HG03439 (cell line): ENCODE results near the gene ZPR1.
"Not testable (repeated sequence)": the region's sequence is repeated elsewhere in the genome, so short reads cannot be mapped to it uniquely, and the experiment has no call there.

Experiments
- ATAC-seq: cut with Tn5 transposase; IDR thresholded peaks from one replicate; pipeline ENCODE4 v1.9.1; 2021; ENCODE audit warnings: mild to moderate bottlenecking, moderate library complexity; ENCODE audit not compliant: unreplicated experiment

The ZPR1 gene

DNA sequence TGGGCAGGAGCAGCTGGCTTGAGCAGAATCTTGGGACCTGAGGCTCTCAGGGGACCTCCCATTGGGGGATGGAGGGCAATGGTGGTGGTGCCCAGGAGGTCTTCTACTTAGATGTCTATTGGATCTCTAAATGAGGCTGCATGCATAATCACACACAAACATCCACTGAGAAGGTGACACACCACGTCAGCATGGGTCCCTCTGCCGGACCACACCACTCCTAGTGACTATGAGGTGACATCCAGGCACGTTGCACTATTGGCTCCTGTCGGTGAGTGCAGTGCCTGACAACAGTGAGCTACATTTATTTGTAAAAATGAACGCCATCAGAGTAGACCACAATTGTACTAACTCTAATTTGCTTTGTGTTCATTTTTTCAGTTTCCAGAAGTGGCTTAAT is 37.6 kb upstream of the ZPR1 start:
- ATAC-seq = no peak

DNA sequence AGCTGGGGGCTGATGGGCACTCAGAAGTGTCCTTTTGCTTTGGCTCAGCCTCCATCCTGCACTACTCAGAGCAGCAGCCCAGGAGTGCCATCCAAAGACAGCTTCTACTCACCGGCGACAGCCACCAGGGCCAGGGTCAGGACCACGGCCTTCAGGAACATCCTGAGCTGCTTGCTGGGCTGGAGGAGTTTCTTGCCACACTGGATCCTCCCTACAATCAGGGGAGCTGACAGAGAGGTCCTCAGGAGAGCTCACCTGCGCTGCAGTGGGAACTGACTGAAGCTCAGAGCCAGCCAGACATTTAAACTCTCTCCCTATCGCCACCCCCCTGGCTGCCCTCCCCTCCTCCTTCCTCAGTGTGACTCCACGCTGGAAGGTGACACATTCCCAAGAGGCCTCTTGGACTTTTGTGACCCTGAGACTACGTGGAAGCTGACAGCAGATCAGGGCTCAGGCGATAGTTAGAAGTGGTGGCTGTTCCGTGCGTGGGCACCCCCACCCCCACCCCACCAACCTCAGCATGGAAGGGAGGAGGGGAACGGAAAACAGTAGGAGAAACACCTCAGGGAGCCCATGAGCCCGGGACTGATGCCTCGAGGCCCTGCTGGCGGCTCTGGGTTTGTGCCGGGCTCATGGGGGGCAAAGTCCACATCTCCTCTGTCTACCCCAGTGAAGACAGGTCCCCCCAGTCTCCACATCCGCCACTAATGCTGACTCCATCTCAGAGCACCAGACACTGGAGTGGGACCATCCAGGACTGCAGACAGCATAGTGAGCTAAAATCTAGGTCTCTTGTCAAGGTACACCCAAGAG is 35.4 kb upstream of the ZPR1 start, which contains the start of gene APOA4:
APOA4 (minus strand) TSS at position 274 of the 813 bp plus-strand sequence; CDS start at position 161, 113 bp downstream.
- ATAC-seq = no peak

DNA sequence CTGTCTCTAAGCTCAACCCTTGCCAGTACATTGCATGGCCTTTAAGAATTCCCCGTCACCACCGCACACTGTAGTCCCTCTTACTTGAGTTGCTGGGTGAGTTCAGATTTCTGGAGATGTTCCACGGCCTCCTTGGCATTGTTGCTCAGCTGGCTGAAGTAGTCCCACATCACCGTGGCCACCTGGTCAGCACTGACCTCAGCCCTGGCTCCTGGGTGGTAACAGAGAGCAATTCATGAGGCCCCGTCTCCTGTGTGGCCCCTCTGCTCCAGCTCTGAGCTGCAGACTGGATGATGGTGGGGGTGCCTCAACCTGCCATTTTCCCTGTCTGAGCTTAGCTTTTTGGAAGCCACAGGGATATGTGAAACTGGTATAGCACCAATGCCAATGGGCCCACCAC is 34.8 kb upstream of the ZPR1 start:
- no peak for ATAC-seq

DNA sequence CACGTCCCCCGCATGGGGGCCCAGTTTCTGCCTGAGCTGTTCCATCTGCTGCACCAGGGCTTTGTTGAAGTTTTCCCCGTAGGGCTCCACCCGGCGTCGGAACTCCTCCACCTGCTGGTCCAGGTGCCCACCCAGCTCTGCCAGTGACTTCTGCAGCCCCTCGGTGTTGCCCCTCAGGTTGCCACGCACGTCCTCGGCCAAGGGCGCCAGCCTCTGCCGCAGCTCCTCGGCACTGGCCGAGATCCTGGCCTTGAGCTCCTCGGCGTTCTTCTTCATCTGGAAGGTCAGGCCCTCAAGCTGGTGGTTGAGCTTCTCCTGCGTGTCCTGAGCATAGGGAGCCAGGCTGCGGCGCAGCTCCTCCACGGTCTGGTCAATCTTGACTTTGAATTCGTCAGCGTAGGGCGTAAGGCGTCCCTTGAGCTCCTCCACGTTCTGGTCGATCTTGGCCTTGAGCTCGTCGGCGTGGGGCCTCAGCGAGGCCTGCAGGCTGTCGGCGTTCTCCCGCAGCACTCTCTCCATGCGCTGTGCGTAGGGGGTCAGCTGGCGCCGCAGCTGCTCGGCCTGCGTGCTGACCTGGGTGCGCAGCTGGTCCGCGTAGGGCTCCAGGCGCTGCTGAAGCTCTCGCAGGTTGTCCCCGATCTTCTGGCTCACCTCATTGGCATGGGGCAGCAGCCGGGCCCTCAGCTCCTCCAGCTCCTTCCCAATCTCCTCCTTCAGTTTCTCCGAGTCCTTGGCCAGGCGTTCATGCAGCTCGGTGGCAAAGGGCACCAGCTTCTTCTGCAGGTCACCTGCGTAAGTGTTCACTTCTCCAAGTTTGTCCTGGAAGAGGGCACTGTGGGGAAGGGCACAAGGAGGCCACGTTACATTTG is 33.5 kb upstream of the ZPR1 start:
- ATAC-seq = no peak

DNA sequence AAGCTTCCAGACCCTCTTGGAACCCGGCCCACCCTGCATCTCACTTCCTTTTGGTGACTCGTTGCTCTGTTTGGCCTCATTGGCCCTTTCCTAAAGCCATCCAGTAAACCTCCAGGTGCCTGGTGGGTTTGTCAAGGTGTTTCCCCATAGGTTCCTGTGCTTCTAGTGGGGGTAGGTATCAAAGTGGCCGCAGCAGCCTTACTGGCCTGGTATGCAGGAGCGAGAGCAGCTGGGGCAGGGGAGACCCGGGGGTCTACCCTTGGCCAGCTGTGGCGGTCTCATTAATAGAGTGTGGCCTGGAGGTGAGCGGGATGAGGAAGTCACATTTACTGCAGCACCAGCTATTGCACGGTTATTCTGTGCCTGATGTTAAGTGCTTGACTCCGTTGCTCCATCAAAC is 31.2 kb upstream of the ZPR1 start:
- no peak for ATAC-seq

DNA sequence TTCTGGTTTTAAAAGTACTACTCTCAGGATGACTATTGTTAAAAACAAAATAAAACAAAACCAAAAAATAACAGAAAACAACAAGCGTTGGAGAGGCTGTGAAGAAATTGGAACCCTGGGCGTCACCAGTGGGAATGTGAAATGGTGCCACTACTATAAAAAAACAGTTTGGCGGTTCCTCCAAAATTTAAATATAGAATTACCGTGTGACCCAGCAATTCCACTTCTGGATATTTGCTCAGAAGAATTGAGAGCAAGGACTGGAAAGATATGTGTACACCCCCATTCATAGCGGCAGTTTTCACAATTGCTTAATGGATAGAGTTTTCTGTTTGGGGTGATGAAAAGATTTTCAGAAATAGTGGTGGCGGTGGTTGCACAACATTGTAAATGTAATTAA is 26.7 kb upstream of the ZPR1 start:
- ATAC-seq = no peak

DNA sequence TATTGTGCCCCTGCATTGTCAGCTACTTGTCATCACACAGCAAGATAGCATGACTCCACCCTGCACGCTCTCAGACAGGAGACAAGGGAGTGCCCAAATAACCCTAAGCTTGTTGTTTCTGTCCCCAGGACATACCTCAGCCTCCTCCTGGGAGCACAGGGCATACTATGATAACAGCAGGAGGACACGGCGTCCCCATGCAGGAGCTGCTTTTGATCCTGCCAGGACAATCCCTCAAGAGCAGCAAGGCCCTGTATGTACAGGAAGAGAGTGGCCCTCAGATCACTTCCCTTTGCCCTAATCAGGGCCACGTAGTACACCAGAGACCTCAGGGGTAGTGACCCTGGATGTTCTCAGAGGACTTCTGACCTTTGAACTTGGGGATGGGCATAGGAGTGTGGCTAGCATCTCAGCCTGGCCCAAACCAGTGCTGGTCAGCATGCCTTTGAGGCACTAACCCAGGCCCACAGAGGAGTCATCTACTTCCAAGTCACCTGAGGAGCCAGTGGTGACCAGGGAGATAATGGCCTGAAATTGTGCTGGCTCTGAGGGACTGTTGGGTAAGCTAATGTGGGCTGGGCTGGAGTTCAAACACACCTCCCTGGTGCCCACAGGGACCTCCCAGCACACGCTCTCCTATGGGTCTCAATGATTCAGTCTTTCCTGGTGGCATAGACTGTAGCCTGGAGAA is 26.1 kb upstream of the ZPR1 start:
- ATAC-seq = no peak

- no peak for ATAC-seq
These were observed 25.3 kb upstream of the ZPR1 start for GRCh38 chr11:116813170-116813569.

DNA sequence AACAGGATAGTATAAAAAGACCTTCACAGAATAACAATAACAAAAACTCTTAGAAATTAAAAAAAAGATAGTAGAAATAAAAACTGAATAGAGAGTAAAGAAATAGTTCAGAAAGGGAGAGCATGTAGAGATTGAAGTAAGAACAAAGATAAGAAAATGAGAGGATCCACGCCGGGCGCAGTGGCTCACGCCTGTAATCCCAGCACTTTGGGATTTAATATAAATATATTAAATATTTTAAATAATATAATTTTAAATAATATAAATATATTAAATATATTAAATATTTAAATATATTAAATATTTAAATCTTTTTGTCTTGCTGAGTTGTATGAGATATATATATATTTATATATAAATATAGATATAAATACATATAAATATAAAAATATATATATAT is 24.3 kb upstream of the ZPR1 start:
- ATAC-seq = no peak

DNA sequence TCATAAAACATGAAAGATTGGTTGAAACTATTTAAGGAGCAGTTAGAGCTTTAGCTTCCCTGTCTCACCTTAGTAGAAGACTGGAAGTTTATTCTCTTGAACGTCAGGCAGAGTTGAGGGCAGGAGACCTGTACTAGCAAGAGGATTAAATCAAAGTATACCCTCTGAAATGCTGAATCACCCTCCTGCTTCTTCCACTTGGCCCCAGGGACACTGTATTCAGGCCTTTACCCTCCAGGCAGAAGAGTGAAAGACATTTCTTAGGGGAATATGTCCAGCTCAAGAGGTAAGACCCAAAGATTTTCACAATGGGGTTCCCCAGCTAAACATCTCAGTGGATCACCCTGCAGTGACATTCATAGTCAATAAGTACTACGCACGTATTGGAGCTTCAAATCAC is 23.4 kb upstream of the ZPR1 start:
- no peak for ATAC-seq

- no peak for ATAC-seq
These were observed 20.7 kb upstream of the ZPR1 start for GRCh38 chr11:116808262-116809175.

DNA sequence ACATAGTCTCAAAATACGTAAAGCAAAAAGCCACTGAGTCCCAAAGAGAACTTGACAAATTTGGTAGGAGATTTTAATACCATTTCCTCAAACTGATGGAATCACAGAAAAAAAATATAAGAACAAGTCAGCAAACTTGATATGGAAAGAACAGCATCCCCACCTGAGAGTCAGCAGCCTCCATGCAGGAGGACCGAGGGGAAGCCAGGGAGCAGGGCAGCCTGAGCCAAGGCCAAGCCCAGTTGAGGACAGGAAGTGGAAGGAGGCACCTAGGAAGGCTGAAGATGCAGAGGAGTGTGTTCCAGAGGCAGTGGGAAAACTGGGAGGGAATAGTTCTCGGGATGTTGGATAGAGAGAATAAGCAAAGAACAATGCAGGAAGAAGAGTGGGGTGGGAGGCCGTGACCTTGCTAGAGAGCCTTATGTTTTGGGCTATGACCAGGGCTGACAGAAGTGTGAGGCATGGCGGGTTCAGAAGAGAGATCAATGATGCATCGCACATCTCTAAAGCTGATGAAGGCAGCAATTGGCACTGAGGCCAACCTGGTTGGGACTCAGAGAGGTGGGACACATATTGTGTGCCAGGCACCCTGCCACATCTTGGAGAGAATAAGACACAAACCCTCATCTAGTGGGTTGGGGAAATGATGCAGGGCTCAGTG is 19.9 kb upstream of the ZPR1 start:
- ATAC-seq = no peak

DNA sequence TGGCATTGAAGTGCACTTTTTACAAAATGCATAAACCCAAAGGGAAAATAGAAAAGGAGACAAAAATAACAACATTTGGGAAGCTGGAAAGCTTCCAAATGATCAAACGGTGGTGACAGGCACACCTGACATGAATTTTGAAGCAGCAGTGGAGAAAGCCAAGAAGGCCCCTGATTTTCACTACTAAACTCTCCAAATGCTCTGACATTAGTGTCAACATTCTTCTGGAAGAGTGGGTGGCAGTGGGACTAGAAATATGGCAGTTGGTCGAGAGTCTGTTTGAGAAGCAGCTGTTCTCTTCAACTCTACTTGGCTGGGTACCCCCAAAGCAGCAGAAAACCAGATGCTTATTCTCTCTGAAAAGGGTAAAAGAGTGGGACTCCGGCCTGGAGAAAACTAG is 16.2 kb upstream of the ZPR1 start:
- ATAC-seq = no peak

GRCh38 chr11:116801662-116802061 is 13.8 kb upstream of the ZPR1 start:
- ATAC-seq = not testable (repeated sequence)

- no peak for ATAC-seq
These were observed 12.8 kb upstream of the ZPR1 start for GRCh38 chr11:116800610-116801009.

DNA sequence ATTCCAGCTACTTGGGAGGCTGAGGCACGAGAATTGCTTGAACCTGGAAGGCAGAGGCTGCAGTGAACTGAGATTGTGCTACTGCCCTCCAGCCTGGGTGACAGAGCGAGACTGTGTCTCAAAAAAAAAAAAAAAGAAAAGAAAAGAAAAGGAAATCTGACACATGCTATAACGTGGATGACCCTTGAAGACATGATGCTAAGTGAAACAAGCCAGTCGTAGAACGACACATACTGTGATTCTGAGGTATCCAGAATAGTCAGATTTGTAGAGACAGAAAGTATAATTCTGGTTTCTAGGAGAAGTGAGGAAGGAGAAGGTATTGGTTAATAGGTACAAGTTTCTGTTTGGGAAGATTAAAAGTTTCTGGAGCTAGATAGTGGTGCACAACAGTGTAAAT is 10.5 kb upstream of the ZPR1 start:
- ATAC-seq = no peak

GRCh38 chr11:116797816-116798215 is 10.0 kb upstream of the ZPR1 start:
- ATAC-seq = no peak

DNA sequence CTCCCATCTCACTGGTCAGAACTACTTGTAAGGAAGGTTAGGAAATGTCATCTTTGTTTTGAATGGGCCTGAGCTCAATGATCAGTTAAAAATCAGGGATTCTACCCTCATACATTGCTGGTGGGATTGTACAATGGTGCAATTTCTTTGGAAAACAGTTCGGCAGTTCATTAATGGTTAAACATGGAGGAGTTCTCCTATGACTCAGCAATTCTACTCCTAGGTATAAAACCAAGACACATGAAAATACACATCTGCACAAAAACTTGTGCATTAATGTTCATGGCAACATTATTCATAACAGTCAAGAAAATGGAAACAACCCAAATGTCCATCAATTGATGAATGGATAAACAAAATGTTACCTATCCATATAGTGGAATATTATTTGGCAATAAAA is 8.7 kb upstream of the ZPR1 start:
- ATAC-seq = no peak

DNA sequence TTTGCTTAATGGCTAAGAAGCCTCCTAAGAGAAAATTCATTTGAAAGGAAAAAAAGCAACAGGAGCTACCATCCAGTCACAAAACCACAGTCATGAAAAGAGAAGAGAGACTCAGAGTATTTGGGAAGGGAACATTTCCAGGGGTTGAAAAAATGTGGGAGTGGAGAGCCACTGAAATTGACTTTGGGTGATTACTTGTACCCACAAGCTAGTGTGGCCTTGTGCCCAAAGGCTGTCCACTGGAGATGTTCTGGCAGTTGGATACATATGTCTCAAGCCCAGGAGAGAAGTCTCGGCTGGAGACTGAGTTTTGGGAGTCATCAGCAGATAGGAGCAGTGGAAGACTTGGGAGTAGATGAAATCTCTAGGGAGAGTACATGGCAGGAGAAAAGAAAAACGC is 7.0 kb upstream of the ZPR1 start:
- no peak for ATAC-seq

GRCh38 chr11:116793772-116794097 is 5.9 kb upstream of the ZPR1 start:
- ATAC-seq = no peak
